NCI-H2029 (cell line): Measurements from ENCODE around the gene IL10.
"Not testable (repeated sequence)": the region's sequence is repeated elsewhere in the genome, so short reads cannot be mapped to it uniquely, and the experiment has no call there.

Source experiments
- DNase-seq: peaks from one replicate; lab custom pipeline; 2025; lab: John Stamatoyannopoulos, UW

The IL10 gene

DNA sequence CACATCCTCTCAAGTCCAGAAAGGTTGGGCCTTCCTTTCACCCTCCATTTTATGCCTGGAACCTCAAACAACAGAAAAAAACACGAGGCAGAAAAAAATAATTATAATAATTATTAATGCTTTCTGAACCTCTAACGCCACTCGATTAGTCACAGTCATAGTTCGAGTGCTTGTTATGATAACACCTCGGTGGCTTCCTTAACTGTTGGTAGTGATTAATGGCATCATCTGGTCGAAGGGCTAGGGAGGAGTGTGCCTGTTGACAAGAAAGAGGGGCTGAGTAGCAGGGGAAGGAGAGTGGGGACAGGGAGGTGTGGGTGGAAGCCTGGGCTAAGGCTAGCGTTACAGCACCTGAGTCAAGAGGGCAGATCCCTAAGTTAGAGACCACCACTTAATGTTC, 21.3 kb upstream of the IL10 start:
- no peak for DNase-seq

DNA sequence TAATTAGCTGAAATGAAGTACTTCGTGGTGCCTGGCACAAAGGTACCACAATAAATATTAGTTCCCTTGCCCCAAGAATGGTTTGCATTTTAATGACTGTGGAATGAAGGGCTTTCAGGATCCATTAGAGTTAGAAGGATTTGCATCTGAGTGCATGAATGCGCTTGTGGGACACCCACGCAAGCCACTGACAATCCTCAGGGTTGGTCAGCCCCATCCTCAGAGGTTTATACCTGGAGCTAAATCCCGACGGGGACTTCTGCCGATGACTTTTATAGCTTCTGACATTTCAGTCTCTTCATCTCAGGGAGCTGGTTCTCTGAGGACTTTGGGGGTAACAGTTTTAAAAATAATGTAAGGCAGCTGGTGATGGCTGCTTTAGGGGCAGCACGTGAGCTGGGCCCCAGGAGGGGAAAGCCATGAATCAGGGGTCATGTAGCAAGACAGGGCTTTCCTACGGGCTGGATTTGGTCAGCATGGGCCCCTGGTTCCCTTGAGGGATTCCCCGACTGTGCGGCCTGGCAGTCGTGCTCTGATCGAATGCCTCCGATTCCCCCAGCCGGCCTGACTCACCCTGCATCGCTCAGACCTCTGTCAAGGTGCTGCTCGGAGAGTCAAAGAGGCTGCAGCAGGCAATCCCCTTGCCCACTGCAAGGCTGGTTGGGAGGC, 20.8 kb upstream of the IL10 start:
- no peak for DNase-seq

DNA sequence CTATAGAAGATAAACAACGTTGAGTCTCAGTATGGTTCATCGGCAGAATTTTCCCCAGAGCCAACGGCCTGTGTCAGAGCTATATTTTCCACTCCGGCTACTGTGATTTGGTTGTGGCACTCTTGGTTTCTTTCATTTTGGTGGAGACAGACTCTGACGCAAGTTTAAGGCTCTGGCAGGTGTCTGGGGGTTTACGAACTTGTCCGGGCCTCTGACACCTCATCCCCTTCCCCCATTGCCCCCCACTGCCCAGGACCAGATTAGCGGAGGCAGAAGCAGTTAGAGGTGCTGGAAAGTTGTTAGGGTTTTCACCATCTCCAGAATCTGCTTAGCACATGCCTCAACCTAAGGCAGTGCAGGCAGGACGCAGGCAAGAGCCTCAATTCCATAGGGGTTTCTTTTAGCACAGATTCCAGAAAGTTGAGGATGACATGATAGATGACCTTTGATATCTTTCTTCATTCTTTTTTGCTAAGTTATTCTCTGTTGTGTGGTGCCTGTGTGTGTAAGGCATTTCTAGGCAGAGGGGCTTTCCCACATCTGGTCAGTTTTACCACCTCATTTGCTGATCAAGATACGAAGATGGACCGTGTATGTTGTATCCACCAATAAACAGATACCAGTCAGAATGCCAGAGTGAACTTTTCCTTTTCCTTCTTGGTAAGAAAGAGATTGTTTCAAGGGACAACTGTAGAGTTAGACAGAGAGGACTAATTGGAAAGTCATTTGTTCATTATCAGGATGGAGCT, 18.4 kb upstream of the IL10 start:
- no peak for DNase-seq

GRCh38 chr1:206788487-206789050, 16.3 kb upstream of the IL10 start:
- no peak for DNase-seq

GRCh38 chr1:206787891-206788290, 15.6 kb upstream of the IL10 start:
- DNase-seq = no peak

DNA sequence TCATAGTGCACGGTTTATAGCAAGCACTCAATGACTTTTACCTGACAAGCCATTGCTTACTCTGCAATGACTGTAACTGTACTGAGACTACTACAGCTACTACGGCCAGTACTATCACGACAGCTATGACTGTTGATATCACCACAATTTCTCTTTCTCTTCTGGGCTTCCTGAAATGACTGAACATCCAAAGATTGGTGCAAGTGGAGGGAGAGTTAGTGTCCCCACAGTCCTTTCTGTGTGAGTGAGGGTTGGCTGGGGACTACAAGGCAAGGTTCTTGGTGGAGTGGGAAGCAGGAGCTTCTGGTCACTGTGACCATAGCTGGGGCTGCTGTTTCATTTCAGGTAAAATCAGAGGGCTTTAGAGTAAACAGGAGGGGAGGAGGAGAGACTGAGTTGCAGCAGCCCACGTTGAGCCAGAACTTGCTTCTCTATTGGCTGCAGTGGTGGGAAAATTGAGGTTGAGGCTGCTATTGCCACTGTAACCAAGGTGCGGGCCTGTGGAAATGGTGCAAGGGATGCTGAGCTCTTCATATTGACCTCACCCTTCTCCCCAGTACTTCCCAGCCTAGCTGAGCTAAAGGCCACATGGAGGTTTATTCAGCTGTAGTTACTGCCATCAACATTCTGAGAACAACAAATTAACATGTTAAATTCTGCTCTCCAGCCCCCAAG, 14.1 kb upstream of the IL10 start:
- no peak for DNase-seq

GRCh38 chr1:206785182-206785765, 13.0 kb upstream of the IL10 start:
- no peak for DNase-seq

DNA sequence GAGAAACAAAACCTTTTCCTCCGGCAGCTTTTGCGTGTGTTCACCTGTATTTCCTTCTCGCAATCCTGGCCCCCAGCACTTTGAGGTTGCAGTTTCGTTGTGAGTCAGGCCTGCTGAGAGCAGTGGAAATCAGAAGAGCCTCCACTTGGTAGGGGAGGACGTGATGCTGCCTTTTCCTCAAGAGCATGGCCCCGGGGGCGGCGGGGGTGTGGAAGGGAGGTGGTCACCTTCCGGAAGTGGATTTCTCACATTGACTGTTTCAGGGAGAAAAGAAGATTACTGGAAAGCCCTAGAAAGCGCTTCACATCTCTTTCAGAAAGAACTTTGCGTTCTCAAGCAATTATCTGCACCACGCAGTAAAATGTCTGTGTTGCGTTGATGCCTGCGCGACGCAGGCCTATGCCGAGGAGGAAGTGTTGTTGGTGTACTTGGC, 12.2 kb upstream of the IL10 start:
- DNase-seq = no peak

DNA sequence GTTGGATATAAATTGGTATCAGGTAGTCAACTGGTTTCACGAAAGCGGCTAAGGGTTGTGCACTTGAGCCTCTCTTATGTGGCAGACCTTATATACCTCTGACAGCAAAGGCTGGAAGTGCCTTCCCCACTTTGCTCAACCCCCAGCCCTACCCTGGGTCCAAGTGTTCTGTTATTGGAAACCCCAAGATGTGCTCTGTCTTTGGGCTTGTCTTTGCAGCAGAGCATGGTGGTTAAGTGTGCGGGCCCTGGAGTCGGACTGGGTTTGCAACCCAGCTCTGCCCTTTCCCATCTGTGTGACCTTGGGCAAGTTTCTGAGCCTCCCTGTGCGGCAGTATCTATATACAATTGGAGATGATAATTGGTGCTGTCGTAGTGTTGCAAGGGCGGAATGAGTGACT, 11.2 kb upstream of the IL10 start:
- DNase-seq = no peak

GRCh38 chr1:206782448-206782847, 10.2 kb upstream of the IL10 start:
- no peak for DNase-seq

GRCh38 chr1:206779638-206780037, 7.3 kb upstream of the IL10 start:
- DNase-seq = no peak

DNA sequence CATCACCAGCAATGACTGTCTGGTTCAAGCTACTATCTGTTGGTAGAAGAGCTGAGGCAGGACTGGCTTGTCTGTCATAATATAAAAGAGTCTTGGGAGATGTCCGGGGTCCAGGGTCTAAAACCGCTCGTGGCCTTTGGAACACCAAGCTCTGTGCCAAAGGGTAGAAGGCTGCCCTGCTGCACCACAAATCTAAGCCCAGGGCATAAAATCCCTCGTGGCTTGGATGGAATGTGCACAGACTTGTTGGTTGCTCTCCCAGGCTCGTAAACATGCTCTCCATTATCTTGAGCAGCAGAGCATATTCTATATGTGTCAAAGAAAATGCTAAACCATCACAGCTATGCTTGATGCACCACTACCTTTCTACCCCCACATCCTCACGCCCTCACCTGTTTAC, 6.6 kb upstream of the IL10 start:
- not testable (repeated sequence) for DNase-seq

- no peak for DNase-seq
Observed at GRCh38 chr1:206778031-206778430, 5.7 kb upstream of the IL10 start.

- no peak for DNase-seq
Observed at GRCh38 chr1:206776229-206776628, 3.9 kb upstream of the IL10 start.

GRCh38 chr1:206774093-206774492, 1.8 kb upstream of the IL10 start:
- DNase-seq = no peak

- no peak for DNase-seq
Observed at GRCh38 chr1:206771338-206771692, 979 bp downstream of the IL10 start.

GRCh38 chr1:206770531-206771337, 1.6 kb downstream of the IL10 start, which contains the start of gene IL19:
Gene IL19 (plus strand): TSS chr1:206770773. CDS start chr1:206836663, 65,890 bp downstream.
- DNase-seq = no peak

DNA sequence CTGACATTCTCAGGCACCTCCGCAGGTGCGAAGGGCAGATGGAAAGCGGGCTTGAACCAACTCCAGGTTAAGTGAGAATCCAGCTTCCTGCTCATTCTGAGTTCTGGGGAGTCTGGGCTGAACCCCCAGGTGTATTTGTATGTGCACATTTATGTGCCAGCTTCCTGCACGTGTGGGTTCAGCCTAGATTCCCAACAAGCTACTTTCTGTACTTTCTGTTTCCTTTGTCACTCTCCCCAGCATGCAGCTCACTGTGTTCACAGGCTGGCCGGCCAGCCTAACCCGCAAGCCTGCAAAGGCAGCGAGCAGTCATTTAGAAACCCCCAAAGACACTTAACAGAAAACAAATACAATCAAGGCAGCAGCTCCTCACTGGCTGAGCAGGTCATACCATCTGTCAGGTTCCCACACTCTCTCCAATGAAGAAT, 3.0 kb downstream of the IL10 start:
- DNase-seq = no peak

- no peak for DNase-seq
Observed at GRCh38 chr1:206768472-206769303, 3.6 kb downstream of the IL10 start.

DNA sequence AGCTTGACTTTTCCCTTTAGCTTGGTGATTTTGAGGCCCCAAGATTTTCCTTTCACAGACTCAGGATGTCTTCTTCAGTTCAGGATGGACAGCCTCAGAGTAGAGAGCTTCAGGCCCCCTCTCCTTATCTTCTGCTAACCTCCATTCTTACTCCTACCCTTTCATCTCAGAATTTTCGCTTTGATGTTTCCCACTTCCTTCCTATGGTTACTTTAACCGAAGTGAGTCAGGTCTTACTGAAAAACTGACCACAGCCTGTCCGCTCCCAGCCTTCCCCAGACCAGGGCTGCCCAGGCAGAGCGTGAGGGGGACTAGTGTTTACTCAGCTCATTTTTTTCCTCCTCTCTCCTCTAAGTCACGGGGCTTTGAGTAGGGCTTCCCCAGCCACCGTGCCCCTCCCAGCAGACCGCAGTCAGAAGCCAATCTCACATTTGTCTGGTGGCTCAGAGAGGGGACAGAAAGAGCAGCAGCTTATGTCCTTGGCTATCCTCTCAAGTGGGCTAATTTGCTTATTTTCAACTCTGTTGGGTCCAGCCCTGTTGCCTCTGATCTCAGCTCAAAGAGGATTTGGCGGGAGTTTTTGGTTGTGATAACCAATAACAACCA, 5.9 kb downstream of the IL10 start:
- DNase-seq = peak; percentile 2
